NCI-H2227 (cell line): ENCODE data around the gene USP31.

ENCODE experiments used
- DNase-seq: peaks from one replicate; lab custom pipeline; 2025; ENCODE audit not compliant: unreplicated experiment; lab: John Stamatoyannopoulos, UW

Gene USP31

GRCh38 chr16:23137256-23137655 lies 12.0 kb downstream of the USP31 start:
- no peak for DNase-seq

- no peak for DNase-seq
These were observed 15.0 kb downstream of the USP31 start for GRCh38 chr16:23134274-23134673.

- peak; percentile 7 for DNase-seq
These were observed 16.3 kb downstream of the USP31 start for GRCh38 chr16:23132775-23133463.

GRCh38 chr16:23131931-23132621 lies 17.2 kb downstream of the USP31 start:
- no peak for DNase-seq

- DNase-seq = no peak
These were observed 17.8 kb downstream of the USP31 start for GRCh38 chr16:23131436-23131835.

- DNase-seq = no peak
These were observed 18.2 kb downstream of the USP31 start for GRCh38 chr16:23131036-23131435.

GRCh38 chr16:23129686-23130085 lies 19.6 kb downstream of the USP31 start:
- no peak for DNase-seq

GRCh38 chr16:23128056-23128455 lies 21.2 kb downstream of the USP31 start:
- DNase-seq = no peak

- DNase-seq = no peak
These were observed 24.0 kb downstream of the USP31 start for GRCh38 chr16:23125277-23125676.

GRCh38 chr16:23124315-23124714 lies 24.9 kb downstream of the USP31 start:
- DNase-seq = no peak

- no peak for DNase-seq
These were observed 27.1 kb downstream of the USP31 start for GRCh38 chr16:23122144-23122543.

- no peak for DNase-seq
These were observed 28.2 kb downstream of the USP31 start for GRCh38 chr16:23121024-23121423.

GRCh38 chr16:23120562-23120961 lies 28.7 kb downstream of the USP31 start:
- no peak for DNase-seq

- no peak for DNase-seq
These were observed 29.7 kb downstream of the USP31 start for GRCh38 chr16:23119570-23119969.

GRCh38 chr16:23114131-23114904 lies 34.9 kb downstream of the USP31 start:
- DNase-seq = no peak

GRCh38 chr16:23113185-23113584 lies 36.1 kb downstream of the USP31 start:
- no peak for DNase-seq

- no peak for DNase-seq
These were observed 38.9 kb downstream of the USP31 start for GRCh38 chr16:23110257-23110899.

GRCh38 chr16:23107936-23108335 lies 41.3 kb downstream of the USP31 start:
- no peak for DNase-seq

GRCh38 chr16:23107117-23107516 lies 42.1 kb downstream of the USP31 start:
- DNase-seq = no peak

- no peak for DNase-seq
These were observed 43.9 kb downstream of the USP31 start for GRCh38 chr16:23105309-23105708.
